OCI-LY1 (cell line): ENCODE measurements around the gene ZFYVE28.

Experiments
- H2AFZ ChIP-seq: fragments of 200-600 bp; sonication (generic), shearing (Covaris generic); 2 replicates; pipeline ENCODE4 v1.6.0; 2014; ENCODE audit warnings: antibody characterized with exemption, mild to moderate bottlenecking, low read length
- H3F3A ChIP-seq: fragments of 200-600 bp; sonication (generic), shearing (Covaris generic); 2 replicates; pipeline ENCODE4 v1.6.0; 2014; ENCODE audit warnings: mild to moderate bottlenecking, antibody characterized with exemption, low read length, moderate library complexity; ENCODE audit not compliant: insufficient read depth
- H3K27ac ChIP-seq: fragments of 200-600 bp; sonication (generic); 2 replicates; pipeline ENCODE4 v1.5.1; 2014; ENCODE audit warnings: low read length, mixed run types, mild to moderate bottlenecking, low read depth; ENCODE audit not compliant: poor library complexity, severe bottlenecking
- H3K27me3 ChIP-seq: fragments of 200-600 bp; sonication (generic); 2 replicates; pipeline ENCODE4 v1.6.0; 2014; ENCODE audit warnings: antibody characterized with exemption, mild to moderate bottlenecking, low read length, moderate library complexity; ENCODE audit not compliant: insufficient read depth
- H3K36me3 ChIP-seq: fragments of 200-600 bp; sonication (generic); 2 replicates; pipeline ENCODE4 v1.6.1; 2014; ENCODE audit warnings: mild to moderate bottlenecking, antibody characterized with exemption, low read length, moderate library complexity, mixed read lengths; ENCODE audit not compliant: insufficient read depth
- H3K4me1 ChIP-seq: fragments of 200-600 bp; sonication (generic); 2 replicates; pipeline ENCODE4 v1.5.1; 2014; ENCODE audit warnings: mild to moderate bottlenecking, low read length, moderate library complexity; ENCODE audit not compliant: insufficient read depth, severe bottlenecking
- H3K4me2 ChIP-seq: fragments of 200-600 bp; sonication (generic), shearing (Covaris generic); 2 replicates; pipeline ENCODE4 v1.6.1; 2014; ENCODE audit warnings: low read length
- H3K4me3 ChIP-seq: fragments of 200-600 bp; sonication (generic); 2 replicates; pipeline ENCODE4 v1.5.1; 2014; ENCODE audit warnings: low read length, low read depth, mild to moderate bottlenecking, mixed read lengths; ENCODE audit not compliant: poor library complexity, severe bottlenecking
- H3K79me2 ChIP-seq: fragments of 200-600 bp; shearing (Covaris generic); 2 replicates; pipeline ENCODE4 v1.6.1; 2016; ENCODE audit warnings: mixed run types, low read length, mixed read lengths; ENCODE audit not compliant: insufficient read depth
- H3K9ac ChIP-seq: fragments of 200-600 bp; sonication (generic), shearing (Covaris generic); 2 replicates; pipeline ENCODE4 v1.6.1; 2014; ENCODE audit warnings: mild to moderate bottlenecking, low read length, mixed read lengths
- H3K9me2 ChIP-seq: fragments of 200-600 bp; sonication (generic), shearing (Covaris generic); 2 replicates; pipeline ENCODE4 v1.6.1; 2014; ENCODE audit warnings: low read depth, mild to moderate bottlenecking, low read length, mixed read lengths
- H3K9me3 ChIP-seq: fragments of 200-600 bp; shearing (Covaris generic); 2 replicates; pipeline ENCODE4 v1.6.1; 2014; ENCODE audit warnings: low read length, mixed read lengths
- H4K20me1 ChIP-seq: fragments of 200-600 bp; sonication (generic), shearing (Covaris generic); 2 replicates; pipeline ENCODE4 v1.6.0; 2016; ENCODE audit warnings: mild to moderate bottlenecking, low read length; ENCODE audit not compliant: insufficient read depth
- EZH2 ChIP-seq: fragments of 200-600 bp; sonication (generic), shearing (Covaris generic); IDR thresholded peaks from 2 replicates; pipeline ENCODE4 v1.8.0; 2017; ENCODE audit warnings: borderline replicate concordance, mixed run types, mild to moderate bottlenecking, antibody characterized with exemption, low read length, moderate library complexity, mixed read lengths
- TF ChIP-seq, protein P1 (sequence below): fragments of 200-600 bp; sonication (generic), shearing (Covaris generic); IDR thresholded peaks from 2 replicates; pipeline ENCODE4 v1.5.1; 2017; ENCODE audit warnings: mild to moderate bottlenecking, antibody characterized with exemption, low read length, moderate library complexity, mixed read lengths

ZFYVE28 gene

DNA sequence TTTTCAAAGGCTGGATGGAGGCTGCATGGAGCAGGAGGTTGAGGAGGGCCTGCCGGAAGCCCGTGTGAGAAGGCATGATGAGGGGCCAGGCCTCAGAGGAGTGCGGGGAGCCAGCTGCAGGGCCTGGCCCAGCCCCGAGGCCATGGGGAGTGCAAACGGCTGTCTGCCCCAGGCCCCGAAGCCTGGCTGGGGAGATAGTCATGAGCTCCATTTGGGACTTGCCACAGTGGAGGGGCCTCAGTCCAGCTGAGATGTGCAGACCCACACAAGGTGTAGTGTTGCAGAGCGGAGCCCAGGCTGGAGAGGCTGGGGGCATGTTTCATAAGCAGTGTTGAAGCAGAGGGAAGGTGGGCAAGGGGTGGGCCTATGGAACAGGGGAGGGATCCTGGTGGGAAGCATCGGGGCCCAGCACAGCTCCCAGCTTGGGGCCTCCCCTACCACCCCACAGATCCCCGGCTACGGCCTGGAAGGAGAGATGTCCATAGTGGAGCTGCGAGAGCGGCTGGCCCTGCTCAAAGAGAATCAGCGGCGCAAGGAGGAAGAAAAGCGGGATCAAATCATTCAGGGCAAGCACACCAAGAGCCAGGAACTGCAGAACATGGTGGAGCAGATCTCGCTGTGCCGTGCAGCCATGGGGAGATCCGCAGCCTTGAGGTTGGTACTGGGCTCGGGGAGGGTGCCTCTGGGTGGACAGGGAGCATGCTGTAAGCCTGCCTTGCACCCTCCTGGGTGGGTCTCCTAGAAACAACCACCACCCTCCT is 41.3 kb upstream of the ZFYVE28 start:
- Histone ChIP-seq H3F3A (no peaks in the 10 kb centered on the region), H3K4me2 (no peak overlapping the region), H3K79me2 (no peaks in the 10 kb centered on the region), H3K4me3 (no peak overlapping the region), H3K27ac (no peak overlapping the region), H3K4me1 (peaks cover 7% of the 10 kb centered on the region), H3K9ac (no peak overlapping the region), H3K36me3 (no peaks in the 10 kb centered on the region), H4K20me1 (no peaks in the 10 kb centered on the region), H3K9me2 (no peaks in the 10 kb centered on the region), H2AFZ (no peak overlapping the region), H3K27me3 (no peaks in the 10 kb centered on the region), H3K9me3 (no peaks in the 10 kb centered on the region)
- no peak for TF ChIP-seq EZH2
- TF ChIP-seq, protein P1, sequence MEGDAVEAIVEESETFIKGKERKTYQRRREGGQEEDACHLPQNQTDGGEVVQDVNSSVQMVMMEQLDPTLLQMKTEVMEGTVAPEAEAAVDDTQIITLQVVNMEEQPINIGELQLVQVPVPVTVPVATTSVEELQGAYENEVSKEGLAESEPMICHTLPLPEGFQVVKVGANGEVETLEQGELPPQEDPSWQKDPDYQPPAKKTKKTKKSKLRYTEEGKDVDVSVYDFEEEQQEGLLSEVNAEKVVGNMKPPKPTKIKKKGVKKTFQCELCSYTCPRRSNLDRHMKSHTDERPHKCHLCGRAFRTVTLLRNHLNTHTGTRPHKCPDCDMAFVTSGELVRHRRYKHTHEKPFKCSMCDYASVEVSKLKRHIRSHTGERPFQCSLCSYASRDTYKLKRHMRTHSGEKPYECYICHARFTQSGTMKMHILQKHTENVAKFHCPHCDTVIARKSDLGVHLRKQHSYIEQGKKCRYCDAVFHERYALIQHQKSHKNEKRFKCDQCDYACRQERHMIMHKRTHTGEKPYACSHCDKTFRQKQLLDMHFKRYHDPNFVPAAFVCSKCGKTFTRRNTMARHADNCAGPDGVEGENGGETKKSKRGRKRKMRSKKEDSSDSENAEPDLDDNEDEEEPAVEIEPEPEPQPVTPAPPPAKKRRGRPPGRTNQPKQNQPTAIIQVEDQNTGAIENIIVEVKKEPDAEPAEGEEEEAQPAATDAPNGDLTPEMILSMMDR = no peak

GRCh38 chr4:2458546-2459491 is 40.4 kb upstream of the ZFYVE28 start:
- no peak overlapping the region for H3K4me2 ChIP-seq
- H3K9me3 ChIP-seq = no peaks in the 10 kb centered on the region
- TF ChIP-seq, protein P1 = no peak
- no peak for TF ChIP-seq EZH2
- no peaks in the 10 kb centered on the region for H3K27me3 ChIP-seq
- no peaks in the 10 kb centered on the region for H3K9me2 ChIP-seq
- H3F3A ChIP-seq = no peaks in the 10 kb centered on the region
- H2AFZ ChIP-seq = no peak overlapping the region
- H3K4me1 ChIP-seq = peaks cover 7% of the 10 kb centered on the region
- H3K79me2 ChIP-seq = no peaks in the 10 kb centered on the region
- no peak overlapping the region for H3K4me3 ChIP-seq
- H3K36me3 ChIP-seq = no peaks in the 10 kb centered on the region
- H4K20me1 ChIP-seq = no peaks in the 10 kb centered on the region
- no peak overlapping the region for H3K9ac ChIP-seq
- H3K27ac ChIP-seq = no peak overlapping the region

GRCh38 chr4:2457481-2458295 is 39.2 kb upstream of the ZFYVE28 start:
- Histone ChIP-seq H3K4me3 (no peak overlapping the region), H3K79me2 (no peaks in the 10 kb centered on the region), H3K36me3 (no peaks in the 10 kb centered on the region), H3K4me1 (peaks cover 5% of the 10 kb centered on the region), H3K27me3 (no peaks in the 10 kb centered on the region), H3K4me2 (no peak overlapping the region), H3K9me3 (no peaks in the 10 kb centered on the region), H3K9me2 (no peaks in the 10 kb centered on the region), H3K27ac (no peak overlapping the region), H2AFZ (no peak overlapping the region), H4K20me1 (no peaks in the 10 kb centered on the region), H3F3A (no peaks in the 10 kb centered on the region), H3K9ac (no peak overlapping the region)
- no peak for TF ChIP-seq EZH2
- TF ChIP-seq, protein P1 = no peak
